Measurements from ENCODE around the gene EXOSC2.
A peak's percentile ranks its signal among the peaks of the same experiment; 100 is the strongest.
"Not testable (repeated sequence)": the region's sequence is repeated elsewhere in the genome, so short reads cannot be mapped to it uniquely, and the experiment has no call there.

EXOSC2 gene

GRCh38 chr9:130668659-130669058 is 24.9 kb upstream of the EXOSC2 start:
- no peak for FAIRE-seq

GRCh38 chr9:130669965-130670364 is 23.6 kb upstream of the EXOSC2 start:
- FAIRE-seq: no peak

- no peak for FAIRE-seq
Observed at GRCh38 chr9:130670644-130671043, 22.9 kb upstream of the EXOSC2 start.

GRCh38 chr9:130672466-130672865 is 21.1 kb upstream of the EXOSC2 start:
- no peak for FAIRE-seq

GRCh38 chr9:130672933-130673615 is 20.5 kb upstream of the EXOSC2 start:
- FAIRE-seq: no peak

- no peak for FAIRE-seq
Observed at GRCh38 chr9:130675396-130675795, 18.2 kb upstream of the EXOSC2 start.

- FAIRE-seq: no peak
Observed at GRCh38 chr9:130677252-130677651, 16.3 kb upstream of the EXOSC2 start.

- FAIRE-seq: no peak
Observed at GRCh38 chr9:130680836-130681768, 12.5 kb upstream of the EXOSC2 start.

GRCh38 chr9:130681769-130682420 is 11.7 kb upstream of the EXOSC2 start:
- no peak for FAIRE-seq

- no peak for FAIRE-seq
Observed at GRCh38 chr9:130682421-130683121, 11.0 kb upstream of the EXOSC2 start.

GRCh38 chr9:130685104-130685503 is 8.5 kb upstream of the EXOSC2 start:
- FAIRE-seq: no peak

- not testable (repeated sequence) for FAIRE-seq
Observed at GRCh38 chr9:130685945-130686344, 7.6 kb upstream of the EXOSC2 start.

GRCh38 chr9:130687615-130688014 is 6.0 kb upstream of the EXOSC2 start:
- FAIRE-seq: no peak

GRCh38 chr9:130688072-130688471 is 5.5 kb upstream of the EXOSC2 start:
- no peak for FAIRE-seq

- no peak for FAIRE-seq
Observed at GRCh38 chr9:130689572-130689936, 4.0 kb upstream of the EXOSC2 start.

- peak; percentile 54 for FAIRE-seq
Observed at GRCh38 chr9:130689937-130690700, 3.5 kb upstream of the EXOSC2 start.

GRCh38 chr9:130692321-130692720 is 1.3 kb upstream of the EXOSC2 start:
- no peak for FAIRE-seq

GRCh38 chr9:130693101-130693425 is 517 bp upstream of the EXOSC2 start:
- FAIRE-seq: no peak

- no peak for FAIRE-seq
Observed at GRCh38 chr9:130694205-130694604, 625 bp downstream of the EXOSC2 start.

- no peak for FAIRE-seq
Observed at GRCh38 chr9:130696139-130696650, 2.6 kb downstream of the EXOSC2 start.

- no peak for FAIRE-seq
Observed at GRCh38 chr9:130696996-130697395, 3.4 kb downstream of the EXOSC2 start.

- no peak for FAIRE-seq
Observed at GRCh38 chr9:130698514-130698913, 4.9 kb downstream of the EXOSC2 start.
